Measurements from ENCODE around the gene CENPF.
"Not testable (repeated sequence)": the region's sequence is repeated elsewhere in the genome, so short reads cannot be mapped to it uniquely, and the experiment has no call there.

CENPF gene

DNA sequence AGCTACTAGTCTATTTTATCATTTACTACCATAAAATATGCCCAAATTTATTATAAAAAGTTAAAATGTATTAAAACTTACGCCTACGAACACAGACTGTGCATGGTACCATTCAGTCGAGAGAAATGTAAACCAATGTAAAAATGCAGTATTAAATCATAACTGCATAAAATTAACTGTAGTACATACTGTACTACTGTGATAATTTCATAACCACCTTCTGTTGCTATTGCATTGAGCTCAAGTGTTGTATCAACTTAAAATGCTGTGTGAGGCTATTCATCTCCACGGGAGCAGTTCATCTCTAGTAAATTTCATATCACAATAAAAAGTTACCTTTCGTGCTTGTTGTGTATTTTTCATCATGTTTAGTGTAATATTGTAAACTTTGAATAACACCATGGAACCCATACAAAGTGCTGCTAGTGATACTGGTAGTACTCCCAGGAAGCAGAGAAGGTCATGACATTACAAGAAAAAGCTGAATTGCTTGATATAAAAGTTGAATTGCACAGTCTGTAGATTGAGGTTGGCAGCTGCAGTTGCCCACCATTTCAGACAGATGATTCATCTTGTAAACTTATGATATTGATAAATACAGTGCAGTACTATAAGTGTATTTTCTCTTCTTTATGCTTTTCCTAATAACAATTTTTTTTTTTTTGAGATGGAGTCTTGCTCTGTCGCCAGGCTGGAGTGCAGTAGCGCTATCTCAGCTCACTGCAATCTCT is 19.0 kb upstream of the CENPF start:
- no peak for DNase-seq

DNA sequence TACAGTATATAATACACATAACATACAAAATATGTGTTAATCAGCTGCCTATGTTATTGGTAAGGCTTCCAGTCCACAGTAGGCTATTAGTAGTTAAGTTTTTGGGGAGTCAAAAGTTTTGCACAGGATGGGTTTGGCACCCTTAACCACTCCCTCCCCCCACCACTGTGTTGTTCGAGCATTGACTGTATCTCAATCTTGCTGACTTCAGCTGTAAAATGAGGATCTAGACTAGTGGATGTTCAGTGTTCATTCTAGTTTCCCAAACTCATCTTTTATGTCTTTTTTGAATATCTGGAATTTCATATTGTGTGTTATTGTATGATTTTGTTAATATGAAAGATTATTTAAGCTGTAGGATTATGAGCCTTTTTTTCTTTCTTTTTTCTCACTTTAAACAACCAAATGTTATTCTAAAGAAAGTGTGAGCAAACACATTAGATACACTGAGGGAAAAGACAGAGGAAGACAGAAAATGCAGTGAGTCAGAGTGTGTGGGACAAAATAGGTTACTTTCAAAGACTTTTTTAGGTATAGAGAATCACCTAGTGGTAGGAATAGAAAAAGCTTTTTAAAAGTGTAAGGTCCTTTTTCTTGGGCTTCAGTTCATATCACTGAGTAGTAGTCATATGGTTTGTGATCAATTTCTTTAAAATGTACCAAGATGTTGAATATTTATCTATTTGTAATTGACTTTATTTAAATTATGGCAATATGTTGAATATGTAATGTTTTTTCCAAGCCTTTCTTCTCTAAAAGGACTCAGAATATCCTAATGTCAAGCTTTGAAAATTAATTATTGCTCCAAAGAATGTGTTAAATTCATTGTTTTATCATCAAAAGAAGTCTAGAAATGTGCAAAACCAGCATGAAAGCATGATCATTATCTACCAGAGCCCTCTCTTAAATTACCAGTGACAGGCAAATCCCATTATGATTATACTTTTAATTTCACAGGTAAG is 17.9 kb upstream of the CENPF start:
- DNase-seq, result no peak

DNA sequence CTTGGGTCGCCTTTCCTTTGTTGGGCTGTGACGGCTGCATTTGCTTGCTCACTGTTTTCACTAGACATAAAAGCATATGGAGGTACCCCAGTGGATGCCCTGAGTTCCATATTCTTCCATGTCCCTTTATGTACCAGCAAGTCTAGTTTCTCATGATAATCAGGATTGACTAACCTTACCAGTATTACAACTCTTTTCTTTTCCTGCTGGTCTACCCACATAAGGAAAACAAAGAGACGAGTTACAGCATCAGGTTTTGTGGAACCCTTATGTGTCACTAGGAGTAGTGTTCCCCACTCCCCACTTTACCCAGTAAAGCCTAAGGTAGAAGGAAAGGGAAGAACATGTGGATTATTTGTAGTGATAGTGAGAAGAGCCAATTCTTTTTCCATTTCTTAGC is 16.4 kb upstream of the CENPF start:
- no peak for DNase-seq

DNA sequence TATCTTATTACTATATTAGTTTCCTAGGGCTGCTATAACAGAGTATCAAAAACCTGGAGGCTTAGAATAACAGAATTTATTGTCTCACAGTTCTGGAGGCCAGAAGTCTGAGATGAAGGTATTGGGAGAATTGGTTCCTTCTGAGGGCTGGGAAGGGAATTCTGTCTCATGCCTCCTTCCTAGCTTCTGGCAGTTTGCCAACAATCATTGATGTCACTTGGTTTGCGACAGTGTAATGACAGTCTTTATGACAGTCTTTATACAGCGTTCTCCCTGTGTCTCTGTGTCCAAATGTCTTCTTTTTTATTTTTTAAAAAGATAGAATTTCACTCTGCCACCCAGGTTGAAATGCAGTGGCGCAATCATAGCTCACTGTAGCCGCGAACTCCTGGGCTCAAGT is 15.8 kb upstream of the CENPF start:
- no peak for DNase-seq

DNA sequence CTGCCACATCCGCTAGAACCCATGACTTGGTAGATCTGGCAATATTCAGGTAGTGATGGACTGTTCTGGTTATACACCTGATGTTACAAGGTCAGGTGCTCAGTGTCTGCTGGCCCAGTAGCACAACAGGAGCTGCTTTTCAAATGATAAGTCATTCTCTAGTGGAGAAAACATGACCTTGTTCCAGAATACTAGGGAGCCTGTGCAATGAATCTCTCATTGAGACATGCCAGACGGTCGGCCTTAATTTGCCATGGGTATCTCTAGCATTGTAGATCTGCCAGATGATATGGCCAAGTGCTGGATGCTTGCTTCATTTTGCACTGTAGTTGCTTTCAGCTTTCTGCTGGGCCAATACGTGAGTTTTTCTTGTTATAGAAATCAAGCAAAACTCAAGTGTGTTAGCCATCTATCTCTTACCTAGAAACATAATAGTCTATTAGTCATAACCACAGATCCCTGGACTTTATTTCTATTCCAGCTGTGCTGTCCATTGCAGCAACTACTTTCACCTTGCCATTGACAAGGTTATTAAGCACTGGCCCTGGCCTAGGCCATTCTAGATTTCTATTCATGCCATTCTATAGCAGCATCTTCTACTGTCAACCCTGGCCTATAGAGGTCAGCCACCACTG is 13.9 kb upstream of the CENPF start:
- no peak for DNase-seq

DNA sequence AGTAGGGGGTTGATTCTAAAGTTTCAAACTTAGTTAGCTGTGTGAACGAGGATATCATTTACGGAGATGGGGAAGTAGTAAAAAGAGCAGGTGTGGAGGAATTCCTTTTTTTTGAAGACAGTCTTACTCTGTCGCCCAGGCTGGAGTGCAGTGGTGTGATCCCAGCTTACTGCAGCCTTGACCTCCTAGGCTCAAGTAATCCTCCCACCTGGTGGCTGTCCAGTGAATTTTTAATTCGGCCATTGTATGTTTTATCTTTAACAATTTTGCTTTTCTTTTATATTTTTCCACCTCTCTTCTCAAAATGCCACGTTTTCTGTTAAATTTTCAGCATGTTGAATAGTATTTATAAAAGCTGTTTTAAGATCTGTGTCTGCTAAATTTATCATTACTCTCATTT is 12.3 kb upstream of the CENPF start:
- no peak for DNase-seq

DNA sequence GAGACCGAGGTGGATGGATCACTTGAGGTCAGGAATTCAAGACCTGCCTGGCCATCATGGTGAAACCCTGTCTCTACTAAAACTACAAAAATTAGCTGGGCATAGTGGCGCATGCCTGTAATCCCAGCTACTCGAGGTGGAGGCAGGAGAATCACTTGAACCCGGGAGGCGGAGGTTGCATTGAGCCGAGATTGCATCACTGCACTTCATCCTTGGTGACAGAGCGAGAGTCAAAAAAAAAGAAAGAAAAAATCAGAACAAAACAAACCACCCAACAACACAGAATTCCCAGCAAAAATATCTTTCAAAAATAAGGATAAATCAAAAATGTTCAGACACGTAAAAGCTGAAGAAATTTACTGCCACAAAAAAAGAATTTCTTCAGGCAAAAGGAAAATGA is 11.1 kb upstream of the CENPF start:
- not testable (repeated sequence) for DNase-seq

DNA sequence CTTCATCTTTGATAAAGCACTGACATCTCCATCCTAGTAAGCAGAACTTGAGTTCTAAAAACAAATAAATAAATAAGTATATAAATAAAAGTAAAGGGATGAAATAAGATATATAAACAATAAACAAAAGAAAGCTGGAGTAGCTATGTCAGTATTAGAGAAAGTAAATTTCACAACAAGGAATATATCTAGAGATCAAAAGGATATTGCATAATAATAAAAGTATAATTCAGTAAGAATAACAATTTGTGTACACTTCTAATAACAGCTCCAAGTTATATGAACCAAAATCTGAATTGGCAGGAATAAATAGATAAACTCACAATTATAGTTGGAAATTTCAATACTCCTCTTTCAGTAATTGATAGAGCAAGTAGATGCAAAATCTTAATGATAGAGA is 9.8 kb upstream of the CENPF start:
- no peak for DNase-seq

DNA sequence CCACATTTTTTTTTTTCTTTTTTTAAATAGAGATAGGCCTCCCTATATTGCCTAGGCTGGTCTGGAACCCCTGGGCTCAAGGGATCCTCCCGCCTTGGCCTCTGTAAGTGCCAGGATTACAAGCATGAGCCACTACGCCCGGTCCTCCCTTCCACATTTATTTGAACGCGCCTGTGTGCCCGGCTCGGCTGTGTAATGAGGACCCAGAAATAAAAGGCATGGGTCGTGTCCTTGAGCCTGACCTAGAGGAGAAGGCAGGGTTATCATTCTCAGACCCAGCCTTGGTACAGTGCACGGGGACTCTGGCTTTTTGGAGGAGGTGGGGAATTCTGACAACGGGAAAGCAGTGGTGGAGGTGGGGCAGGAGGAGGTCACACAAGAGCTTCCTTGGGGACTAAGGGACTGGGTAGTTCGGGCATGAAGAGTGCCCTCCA is 841 bp downstream of the CENPF start:
- DNase-seq, result no peak

DNA sequence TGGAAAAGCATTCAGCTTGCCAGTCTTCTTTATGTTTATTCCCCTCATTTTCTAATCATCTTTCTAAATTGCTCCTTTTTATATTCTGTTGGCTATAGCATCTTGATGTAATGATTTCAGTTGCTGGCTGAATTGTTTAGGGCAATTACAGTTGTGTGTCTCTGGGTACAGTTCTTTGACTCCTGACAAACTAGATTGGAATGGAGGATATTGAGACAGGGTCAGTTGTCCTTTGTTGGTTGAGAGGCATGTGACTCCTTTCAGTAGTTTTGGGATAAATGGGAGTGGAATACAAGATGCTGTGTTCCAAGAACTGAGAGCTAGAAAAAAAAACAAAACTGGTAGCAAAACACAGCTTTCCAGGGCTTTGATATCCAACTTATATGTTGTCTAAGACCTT is 1.5 kb downstream of the CENPF start:
- no peak for DNase-seq

DNA sequence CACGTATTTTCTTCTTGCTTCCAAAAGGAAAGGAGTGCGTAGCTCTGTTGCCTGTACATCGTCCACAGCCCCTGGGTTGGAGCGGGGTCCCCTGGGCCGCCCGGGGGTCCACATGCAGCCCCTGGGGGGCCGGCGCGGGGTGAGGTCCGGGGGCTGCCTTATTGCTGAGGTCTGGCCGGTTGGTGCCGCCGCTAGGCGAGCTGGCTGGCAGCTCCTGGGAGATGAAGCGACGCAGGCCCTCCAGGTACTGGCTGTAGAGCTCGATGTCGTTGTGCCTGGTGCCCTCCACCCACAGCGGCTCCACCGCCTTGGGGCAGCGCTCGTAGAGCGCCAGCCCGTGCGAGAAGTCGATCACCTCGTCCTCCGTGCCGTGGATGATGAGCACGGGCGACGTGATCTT is 2.5 kb downstream of the CENPF start:
- not testable (repeated sequence) for DNase-seq

DNA sequence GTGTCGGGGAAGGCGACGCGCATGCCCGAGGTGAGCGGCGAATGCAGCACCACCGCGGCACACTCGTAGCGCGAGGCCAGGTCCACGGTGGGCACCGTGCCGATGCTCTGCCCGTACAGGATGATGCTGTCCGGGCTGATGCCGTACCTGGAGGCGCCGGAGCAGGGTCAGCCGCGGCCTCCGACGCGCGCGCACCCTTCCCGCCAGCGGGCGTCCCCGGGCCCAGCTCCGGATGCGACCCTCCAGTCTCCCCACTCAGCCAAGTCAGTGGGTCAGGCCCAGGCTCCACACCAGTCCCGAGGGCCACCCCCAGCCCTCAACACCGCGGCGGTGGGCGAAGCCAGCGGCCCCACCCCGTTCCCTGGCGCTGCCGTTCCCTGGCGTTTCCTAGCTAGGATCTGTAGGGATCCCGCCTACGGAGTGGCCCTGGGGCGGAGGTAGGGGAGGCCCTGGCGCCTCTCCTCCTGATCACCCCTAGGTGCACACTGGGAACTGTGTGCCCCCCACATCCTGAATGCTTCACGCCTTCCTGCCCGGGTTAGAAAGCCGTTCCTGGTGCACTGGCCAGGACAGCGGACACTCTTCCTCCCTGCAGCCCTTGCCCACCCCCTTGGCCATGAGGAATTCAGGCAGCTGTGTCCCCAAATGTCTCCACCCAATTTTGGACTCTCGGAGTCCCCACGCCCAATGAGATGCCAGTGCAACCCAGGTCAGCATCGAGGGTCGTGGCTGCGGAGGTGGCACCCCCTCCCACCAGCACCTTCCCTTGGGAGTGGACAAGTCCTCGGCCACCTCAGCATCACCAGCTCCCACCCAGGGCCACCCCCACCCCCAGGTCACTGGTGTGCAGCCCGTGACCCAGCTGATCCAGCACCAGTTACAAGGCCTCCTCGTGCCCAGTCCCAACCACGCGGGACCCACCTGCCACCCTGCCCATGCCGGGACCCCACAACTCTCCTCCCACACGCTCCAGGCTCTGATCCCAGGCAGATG is 3.2 kb downstream of the CENPF start:
- not testable (repeated sequence) for DNase-seq

DNA sequence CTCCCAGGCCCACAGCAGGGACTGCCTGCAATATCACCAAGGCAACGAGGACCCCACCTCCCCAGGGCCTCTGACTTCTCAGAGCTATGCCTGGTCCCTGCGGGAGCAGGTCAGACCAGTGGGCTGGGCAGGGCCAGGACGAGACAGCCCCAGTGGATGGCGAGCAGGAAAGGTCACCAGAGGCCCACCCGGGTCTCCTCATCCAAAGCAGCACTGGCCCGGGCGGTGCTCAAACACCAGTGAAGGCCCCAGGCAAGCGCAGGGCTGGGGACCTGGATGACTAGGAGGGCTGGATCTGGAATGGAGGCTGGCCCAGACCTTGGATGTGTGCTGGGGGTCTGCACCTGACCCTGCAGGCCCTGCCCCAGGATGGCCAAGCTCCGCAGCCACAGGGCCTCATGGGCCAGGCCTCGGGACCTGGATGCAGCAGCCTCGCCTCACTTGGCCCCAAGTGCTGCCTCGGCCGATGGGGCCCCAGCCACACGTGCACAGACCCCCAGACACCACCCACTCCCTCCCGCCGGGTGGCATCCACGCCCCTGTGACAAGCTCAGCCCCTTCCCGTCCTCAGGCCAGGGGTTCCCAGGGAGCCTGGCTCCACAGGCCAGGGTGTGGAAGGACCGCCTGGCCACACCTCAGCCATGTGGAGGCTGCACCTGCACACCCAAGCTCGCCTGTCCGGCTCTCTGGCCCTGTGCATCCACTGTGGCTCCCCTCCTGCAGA is 4.7 kb downstream of the CENPF start:
- not testable (repeated sequence) for DNase-seq

DNA sequence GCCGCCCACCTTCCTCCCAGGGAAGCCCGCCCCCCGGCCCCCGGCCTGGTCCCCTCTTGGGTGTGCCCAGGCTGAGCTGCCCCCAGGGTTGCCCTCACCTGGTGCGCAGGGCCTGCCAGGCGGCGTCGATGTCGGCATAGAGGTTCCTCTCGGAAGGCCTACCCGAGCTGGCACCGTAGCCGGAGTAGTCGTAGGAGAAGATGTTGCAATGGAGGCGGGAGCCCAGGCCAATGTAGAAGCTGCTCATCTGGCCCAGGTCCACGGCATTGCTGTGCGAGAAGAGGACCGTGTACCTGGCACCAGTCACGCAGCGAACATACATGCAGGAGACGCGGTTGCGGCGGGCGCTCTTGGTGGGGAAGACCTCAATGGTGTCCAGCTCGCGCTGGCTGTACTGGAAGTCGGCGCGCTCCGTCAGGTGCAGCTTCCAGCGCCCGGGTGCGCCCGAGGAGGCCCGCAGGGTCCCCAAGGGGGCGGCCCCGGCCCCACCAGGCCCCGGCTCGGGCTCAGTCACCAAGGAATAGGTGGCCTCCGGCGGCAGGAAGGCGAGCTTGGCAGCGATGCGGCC is 5.3 kb downstream of the CENPF start:
- not testable (repeated sequence) for DNase-seq

DNA sequence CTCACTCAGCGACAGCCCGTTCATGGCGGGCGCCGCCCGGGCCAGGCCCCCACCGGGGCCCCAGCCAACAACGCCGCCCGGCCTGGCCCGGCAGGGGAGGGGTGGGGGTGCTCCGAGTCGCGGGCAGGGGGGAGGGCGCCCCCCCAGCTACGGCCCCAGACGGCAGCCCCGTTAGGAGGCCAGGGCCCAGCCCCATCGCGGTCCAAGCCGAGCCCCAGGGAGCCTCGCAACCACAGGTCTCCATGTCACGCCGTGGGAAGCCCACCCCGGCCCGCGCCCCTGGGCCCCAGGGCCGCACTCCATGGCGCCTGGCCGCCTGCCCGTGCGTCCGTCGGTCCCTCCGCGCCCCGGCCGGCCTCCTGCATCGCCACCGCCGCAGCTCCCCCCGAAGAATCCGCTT is 5.8 kb downstream of the CENPF start:
- not testable (repeated sequence) for DNase-seq

DNA sequence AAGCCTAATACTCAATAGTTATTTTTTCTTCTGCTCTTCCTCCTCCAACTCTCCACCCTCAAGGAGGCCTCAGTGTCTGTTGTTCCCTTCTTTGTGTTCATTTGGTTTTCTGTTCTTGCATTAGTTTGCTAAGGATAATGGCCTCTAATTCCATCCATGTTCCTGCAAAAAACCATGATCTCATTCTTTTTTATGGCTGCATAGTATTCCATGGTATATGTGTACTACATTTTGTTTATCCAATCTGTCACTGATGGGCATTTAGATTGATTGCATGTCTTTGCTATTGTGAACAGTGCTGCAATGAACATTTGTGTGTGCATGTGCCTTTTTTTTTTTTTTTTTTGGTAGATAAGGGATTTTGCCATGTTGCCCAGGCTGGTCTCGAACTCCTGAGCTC is 6.7 kb downstream of the CENPF start:
- no peak for DNase-seq

DNA sequence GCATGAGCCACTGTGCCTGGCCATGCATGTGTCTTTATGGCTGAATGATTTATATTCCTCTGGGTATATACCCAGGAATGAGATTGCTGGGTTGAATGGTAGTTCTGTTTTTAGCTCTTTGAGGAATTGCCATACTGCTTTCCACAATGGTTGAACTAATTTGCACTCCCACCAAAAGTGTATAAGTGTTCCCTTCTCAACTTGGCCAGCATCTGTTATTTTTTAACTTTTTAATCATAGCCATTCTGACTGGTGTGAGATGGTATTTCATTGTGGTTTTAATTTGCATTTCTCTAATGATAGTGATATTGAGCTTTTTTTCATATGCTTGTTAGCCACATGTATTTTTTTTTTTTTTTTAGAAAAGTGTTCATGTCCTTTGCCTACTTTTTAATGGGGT is 7.1 kb downstream of the CENPF start:
- not testable (repeated sequence) for DNase-seq

DNA sequence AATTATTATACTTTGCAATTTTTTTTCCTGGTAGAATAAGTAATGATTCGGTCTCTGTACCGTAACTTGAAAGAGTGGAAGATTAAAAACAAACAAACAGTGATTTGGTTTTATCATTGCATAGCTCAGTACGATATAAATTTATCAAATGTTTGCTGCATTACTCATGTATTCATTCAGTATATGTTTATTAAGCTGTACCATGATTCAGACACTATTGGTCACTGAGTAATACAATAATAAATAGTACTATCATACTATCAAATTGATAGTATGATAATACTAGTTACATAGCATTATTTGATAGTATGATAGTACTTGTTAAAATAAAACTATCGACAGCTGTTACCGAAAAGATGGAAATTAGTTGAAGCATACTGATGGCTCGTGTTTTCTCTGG is 12.1 kb downstream of the CENPF start:
- DNase-seq, result no peak

DNA sequence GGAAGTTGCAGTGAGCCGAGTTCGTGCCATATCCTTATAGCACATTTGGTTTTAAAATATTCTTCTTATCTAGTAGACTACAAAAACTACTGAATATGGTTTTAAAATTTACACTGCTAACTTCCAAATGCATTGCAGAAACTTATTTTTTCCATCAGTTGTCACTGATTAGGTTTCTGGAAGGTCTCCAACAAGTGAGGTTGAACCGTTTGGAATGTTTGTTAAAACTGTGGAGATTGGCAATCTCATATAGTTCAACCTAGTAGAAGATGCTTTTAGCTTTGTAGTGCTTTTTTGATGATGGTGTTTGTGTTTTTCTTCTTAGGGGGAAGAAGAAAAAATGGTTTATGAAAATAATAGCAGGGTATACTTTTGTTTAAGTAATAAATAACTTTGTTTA is 12.9 kb downstream of the CENPF start:
- DNase-seq, result no peak

DNA sequence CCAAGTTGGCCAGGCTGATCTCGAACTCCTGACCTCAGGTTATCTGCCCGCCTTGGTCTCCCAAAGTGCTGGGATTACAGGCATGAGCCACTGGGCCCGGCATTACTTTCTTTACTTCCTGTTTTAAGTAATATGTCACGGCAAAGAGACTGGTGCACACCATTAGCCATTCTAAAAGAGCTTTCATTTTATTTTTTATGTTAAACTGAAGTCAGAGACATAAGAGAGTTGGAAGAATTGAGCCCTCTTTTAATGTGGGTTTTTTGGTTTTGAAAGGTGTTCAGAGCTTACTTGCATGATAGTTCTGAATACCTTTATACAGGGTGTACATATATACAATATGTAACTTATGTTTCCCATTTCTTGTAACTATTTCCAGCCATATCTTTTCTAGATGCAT is 14.3 kb downstream of the CENPF start:
- no peak for DNase-seq

DNA sequence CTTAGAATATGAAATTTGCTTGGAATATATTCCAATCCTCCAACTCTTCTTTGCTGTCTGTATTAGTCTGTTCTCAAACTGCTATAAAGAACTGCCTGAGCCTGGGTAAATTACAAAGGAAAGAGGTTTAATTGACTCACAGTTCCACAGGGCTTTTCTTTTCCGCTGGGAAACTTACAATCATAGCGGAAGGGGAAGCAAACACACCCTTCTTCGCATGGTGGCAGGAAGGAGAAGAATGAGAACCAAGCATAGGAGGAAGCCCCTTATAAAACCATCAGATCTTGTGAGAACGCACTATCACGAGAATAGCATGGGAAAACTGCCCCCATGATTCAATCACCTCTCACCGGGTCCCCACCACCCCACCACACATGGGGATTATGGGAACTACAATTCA is 14.8 kb downstream of the CENPF start:
- no peak for DNase-seq

Data from islet precursor cell (in vitro differentiated cells).